Activated T-helper 1 cell treated with anti-CD3 and anti-CD28 coated beads, Interleukin-12 subunit alpha, Interleukin-12 subunit beta, Interleukin-2, Interleukin-4 antibody, amounts not matched to agents 30 ng/mL and 10 ng/mL and 1 ng/mL, durations not matched to agents 14 hours and 24 hours and 36 hours (primary cell): ENCODE results near the gene ZNF580. TPM values are rescaled to one million over a fixed set of nuclear protein-coding genes. Genes with fewer than 3 reads are reported as not detected.

Source experiments
- DNase-seq: peaks from one replicate; pipeline ENCODE4 v3.0.0; 2021; ENCODE audit warnings: low spot score
- H3K27ac Mint-ChIP-seq: one replicate; pipeline ENCODE4 v1.8.0; 2021; ENCODE audit warnings: mild to moderate bottlenecking, mixed read lengths
- H3K27me3 Mint-ChIP-seq: one replicate; pipeline ENCODE4 v1.8.0; 2022; ENCODE audit warnings: mild to moderate bottlenecking, moderate library complexity, mixed read lengths; ENCODE audit not compliant: insufficient read depth
- H3K36me3 Mint-ChIP-seq: one replicate; pipeline ENCODE4 v1.8.0; 2021; ENCODE audit warnings: low read depth, mixed read lengths
- H3K4me1 Mint-ChIP-seq: one replicate; pipeline ENCODE4 v1.8.0; 2021; ENCODE audit warnings: low read depth, mixed read lengths
- H3K4me3 Mint-ChIP-seq: one replicate; pipeline ENCODE4 v1.8.0; 2021; ENCODE audit warnings: mild to moderate bottlenecking, moderate library complexity, mixed read lengths
- H3K9me3 Mint-ChIP-seq: one replicate; pipeline ENCODE4 v1.8.0; 2021; ENCODE audit warnings: mixed read lengths
- intact Hi-C: fragments of 100-400 bp; cut with micrococcal nuclease; formaldehyde crosslinking; loops from one replicate; pipeline ENCODE4 v1.15.1; 2024
- total RNA-seq: library from RNA; stranded (reverse); gene quantifications from 2 replicates; pipeline ENCODE4 v1.2.3, GENCODE V29; 2022

ZNF580 gene
- total RNA-seq, 1 donor from 2014 or later = 39.8 TPM

GRCh38 chr19:55600662-55601028, 40.2 kb upstream of the ZNF580 start:
- intact Hi-C loops = no loop called here
- no peaks in the 10 kb centered on the region for H3K27me3 Mint-ChIP-seq
- peak overlapping the region; percentile 90 for H3K27ac Mint-ChIP-seq
- H3K36me3 Mint-ChIP-seq = peaks cover 23% of the 10 kb centered on the region
- H3K9me3 Mint-ChIP-seq = no peaks in the 10 kb centered on the region
- no peak for DNase-seq
- H3K4me1 Mint-ChIP-seq = peaks cover 31% of the 10 kb centered on the region
- H3K4me3 Mint-ChIP-seq = peak overlapping the region; percentile 91

GRCh38 chr19:55601084-55601483, 39.7 kb upstream of the ZNF580 start:
- peak overlapping the region; percentile 90 for H3K27ac Mint-ChIP-seq
- H3K4me1 Mint-ChIP-seq = peaks cover 34% of the 10 kb centered on the region
- no peaks in the 10 kb centered on the region for H3K9me3 Mint-ChIP-seq
- intact Hi-C loops = no loop called here
- no peaks in the 10 kb centered on the region for H3K27me3 Mint-ChIP-seq
- DNase-seq = no peak
- peaks cover 18% of the 10 kb centered on the region for H3K36me3 Mint-ChIP-seq
- peak overlapping the region; percentile 91 for H3K4me3 Mint-ChIP-seq

GRCh38 chr19:55602104-55603001, 38.4 kb upstream of the ZNF580 start:
- no peak overlapping the region for H3K27ac Mint-ChIP-seq
- intact Hi-C loops = no loop called here

GRCh38 chr19:55603115-55603514, 37.7 kb upstream of the ZNF580 start:
- H3K9me3 Mint-ChIP-seq = no peaks in the 10 kb centered on the region
- no peak for DNase-seq
- intact Hi-C loops = no loop called here
- H3K27ac Mint-ChIP-seq = no peak overlapping the region
- H3K4me1 Mint-ChIP-seq = peaks cover 51% of the 10 kb centered on the region
- peaks cover 17% of the 10 kb centered on the region for H3K36me3 Mint-ChIP-seq
- peak overlapping the region; percentile 47 for H3K4me3 Mint-ChIP-seq
- H3K27me3 Mint-ChIP-seq = no peaks in the 10 kb centered on the region

More at GRCh38 chr19:55602104-55603001, 38.4 kb upstream of the ZNF580 start:
- no peaks in the 10 kb centered on the region for H3K27me3 Mint-ChIP-seq
- peaks cover 13% of the 10 kb centered on the region for H3K36me3 Mint-ChIP-seq
- peaks cover 46% of the 10 kb centered on the region for H3K4me1 Mint-ChIP-seq
- H3K9me3 Mint-ChIP-seq = no peaks in the 10 kb centered on the region
- peak overlapping the region; percentile 91 for H3K4me3 Mint-ChIP-seq
- DNase-seq = no peak

GRCh38 chr19:55603581-55604292, 37.1 kb upstream of the ZNF580 start:
- H3K4me1 Mint-ChIP-seq = peaks cover 48% of the 10 kb centered on the region
- peaks cover 15% of the 10 kb centered on the region for H3K36me3 Mint-ChIP-seq
- peak overlapping the region; percentile 13 for H3K27ac Mint-ChIP-seq
- intact Hi-C loops = no loop called here
- DNase-seq = no peak
- peak overlapping the region; percentile 86 for H3K4me3 Mint-ChIP-seq
- no peaks in the 10 kb centered on the region for H3K27me3 Mint-ChIP-seq
- no peaks in the 10 kb centered on the region for H3K9me3 Mint-ChIP-seq

GRCh38 chr19:55605207-55605636, 35.6 kb upstream of the ZNF580 start:
- intact Hi-C loops = loop anchor here (1.0 to 5.0 kb wide), 7 partner anchors 18 to 536 kb away; partner anchors contain the start of genes PPP6R1, ZNF444, ZNF580 and ZNF581
- peak overlapping the region; percentile 86 for H3K4me3 Mint-ChIP-seq
- no peaks in the 10 kb centered on the region for H3K27me3 Mint-ChIP-seq
- peak overlapping the region; percentile 95 for H3K27ac Mint-ChIP-seq
- peaks cover 45% of the 10 kb centered on the region for H3K4me1 Mint-ChIP-seq
- H3K36me3 Mint-ChIP-seq = peaks cover 16% of the 10 kb centered on the region
- no peaks in the 10 kb centered on the region for H3K9me3 Mint-ChIP-seq
- peak; percentile 98 for DNase-seq

- Mint-ChIP-seq H3K27ac (peak within 1 kb of the TSS; percentile 98), H3K9me3 (no peaks in the 10 kb centered on the region), H3K27me3 (no peaks in the 10 kb centered on the region), H3K4me3 (peak within 1 kb of the TSS; percentile 95), H3K36me3 (peaks cover 16% of the 10 kb centered on the region), H3K4me1 (peaks cover 45% of the 10 kb centered on the region)
- peak; percentile 64 for DNase-seq
- intact Hi-C loops = loop anchor here (1.0 to 5.0 kb wide), 8 partner anchors 18 to 535 kb away; partner anchors contain the start of genes PPP6R1, ZNF444, ZNF580 and ZNF581
Observed at GRCh38 chr19:55605637-55606470, 34.9 kb upstream of the ZNF580 start, which contains the start of gene ZNF865. Gene ZNF865 (plus strand): TSS chr19:55605647. CDS start chr19:55613619, 7,972 bp downstream.

GRCh38 chr19:55606471-55606787, 34.4 kb upstream of the ZNF580 start:
- intact Hi-C loops = loop anchor here (1.0 to 5.0 kb wide), 2 partner anchors 36 to 89 kb away; partner anchors contain the start of genes ZNF580 and ZNF581
- Mint-ChIP-seq H3K27ac (peak overlapping the region; percentile 98), H3K27me3 (no peaks in the 10 kb centered on the region), H3K4me3 (peak overlapping the region; percentile 95), H3K9me3 (no peaks in the 10 kb centered on the region), H3K36me3 (peaks cover 16% of the 10 kb centered on the region), H3K4me1 (peaks cover 40% of the 10 kb centered on the region)
- no peak for DNase-seq

- H3K4me3 Mint-ChIP-seq = peak overlapping the region; percentile 95
- no peaks in the 10 kb centered on the region for H3K9me3 Mint-ChIP-seq
- intact Hi-C loops = loop anchor here (1.0 to 5.0 kb wide), 2 partner anchors 35 to 90 kb away; partner anchors contain the start of genes ZNF580 and ZNF581
- H3K4me1 Mint-ChIP-seq = peaks cover 36% of the 10 kb centered on the region
- no peak for DNase-seq
- H3K27me3 Mint-ChIP-seq = no peaks in the 10 kb centered on the region
- H3K27ac Mint-ChIP-seq = peak overlapping the region; percentile 98
- peaks cover 16% of the 10 kb centered on the region for H3K36me3 Mint-ChIP-seq
Observed at GRCh38 chr19:55606817-55607216, 34.0 kb upstream of the ZNF580 start.

GRCh38 chr19:55609326-55609725, 31.5 kb upstream of the ZNF580 start:
- no peaks in the 10 kb centered on the region for H3K9me3 Mint-ChIP-seq
- intact Hi-C loops = loop anchor here (5.0 kb wide), 1 partner anchor 33 kb away; the partner anchor contains the start of genes ZNF580 and ZNF581

GRCh38 chr19:55611300-55611982, 29.4 kb upstream of the ZNF580 start:
- Mint-ChIP-seq H3K36me3 (peaks cover 13% of the 10 kb centered on the region), H3K9me3 (no peaks in the 10 kb centered on the region), H3K4me3 (no peak overlapping the region), H3K27ac (no peak overlapping the region), H3K4me1 (peaks cover 14% of the 10 kb centered on the region), H3K27me3 (no peaks in the 10 kb centered on the region)
- no peak for DNase-seq
- intact Hi-C loops = no loop called here

More at GRCh38 chr19:55609326-55609725, 31.5 kb upstream of the ZNF580 start:
- Mint-ChIP-seq H3K27ac (no peak overlapping the region), H3K4me3 (no peak overlapping the region), H3K4me1 (peaks cover 27% of the 10 kb centered on the region), H3K27me3 (no peaks in the 10 kb centered on the region), H3K36me3 (peaks cover 13% of the 10 kb centered on the region)
- DNase-seq = no peak
